Esophagus squamous epithelium (tissue), 4 donors: Measurements from ENCODE around the gene GNG8.

Experiments
- CTCF ChIP-seq, 6 experiments: fragments of 450-650 bp in 4 of 6; fragments of 200-600 bp in 2 of 6; sonication (generic) in 2 of 6; IDR thresholded peaks; one replicate each; pipeline ENCODE4 v1.5.1; 2016 to 2019; ENCODE audit warnings: antibody characterized with exemption in 6 of 6, mild to moderate bottlenecking in 4 of 6, moderate library complexity in 4 of 6
- POLR2A ChIP-seq, 4 donors: fragments of 450-650 bp; IDR thresholded peaks; one replicate each; pipeline ENCODE4 v1.6.1; 2017; ENCODE audit warnings: antibody characterized with exemption in 4 of 4, mild to moderate bottlenecking in 4 of 4, moderate library complexity in 3 of 4

GRCh38 chr19:46611776-46612175 is 24.2 kb downstream of the GNG8 start:
- TF ChIP-seq CTCF (IDR thresholded peaks at IDR 0.05) (no peak), POLR2A (IDR thresholded peaks at IDR 0.05) (no peak)
